Omental fat pad (tissue), 4 donors: ENCODE data around the gene L3MBTL3. TPM values are rescaled to one million over a fixed set of nuclear protein-coding genes. Genes with fewer than 3 reads are reported as not detected.
A peak's percentile ranks its signal among the peaks of the same experiment; 100 is the strongest.

ENCODE experiments used
- ATAC-seq: fragments of 150-250 bp; one replicate; pipeline ENCODE4 v1.9.1; 2016; ENCODE audit warnings: mild to moderate bottlenecking, moderate library complexity; ENCODE audit not compliant: low FRiP score
- DNase-seq: peaks from one replicate; pipeline ENCODE4 v3.0.0-alpha.2; 2019; ENCODE audit warnings: low spot score
- total RNA-seq, 4 donors: library from RNA; depleted of rRNA; stranded (reverse); fragments of >200 nt; gene quantifications; one replicate each; pipeline ENCODE4 v1.1.0, GENCODE V29; 2016
- TF ChIP-seq, protein P1 (sequence below), 3 donors: fragments of 450-650 bp; IDR thresholded peaks; one replicate each; pipeline ENCODE4 v1.5.1; 2016 to 2017; ENCODE audit warnings: antibody characterized with exemption in 3 of 3, mild to moderate bottlenecking in 3 of 3, moderate library complexity in 2 of 3

Gene L3MBTL3
- 10 to 100 TPM in 1 of 4 donors, 1 to 10 TPM in 3; 6.9 to 22.2 (median 8.0) TPM for total RNA-seq

DNA sequence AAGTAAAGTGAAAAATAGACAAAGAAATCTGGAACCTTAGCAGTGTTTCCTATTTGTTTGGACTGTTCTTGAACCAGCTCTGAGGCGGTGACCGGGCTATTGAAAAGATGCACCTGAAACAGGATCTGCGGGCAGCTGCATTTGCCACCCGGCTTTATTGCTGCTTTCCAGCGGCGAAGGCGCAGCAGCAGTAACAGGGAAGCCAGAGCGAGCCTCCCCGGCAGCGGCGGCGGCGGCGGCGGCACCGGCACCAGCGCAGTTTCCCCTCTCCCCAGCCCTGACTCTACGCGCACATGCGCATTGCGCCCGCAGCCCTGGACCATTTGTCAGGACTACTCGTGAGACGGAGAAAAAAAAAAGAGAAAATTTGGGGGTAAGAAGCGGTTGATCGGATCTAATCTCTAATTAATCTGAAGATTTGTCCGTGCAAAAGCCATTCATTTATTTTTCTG lies at the start of gene L3MBTL3:
Gene L3MBTL3 (plus strand): TSS at position 290 of the 452 bp plus-strand sequence. CDS start 24,119 bp downstream, outside the sequence.
- TF ChIP-seq, protein P1, sequence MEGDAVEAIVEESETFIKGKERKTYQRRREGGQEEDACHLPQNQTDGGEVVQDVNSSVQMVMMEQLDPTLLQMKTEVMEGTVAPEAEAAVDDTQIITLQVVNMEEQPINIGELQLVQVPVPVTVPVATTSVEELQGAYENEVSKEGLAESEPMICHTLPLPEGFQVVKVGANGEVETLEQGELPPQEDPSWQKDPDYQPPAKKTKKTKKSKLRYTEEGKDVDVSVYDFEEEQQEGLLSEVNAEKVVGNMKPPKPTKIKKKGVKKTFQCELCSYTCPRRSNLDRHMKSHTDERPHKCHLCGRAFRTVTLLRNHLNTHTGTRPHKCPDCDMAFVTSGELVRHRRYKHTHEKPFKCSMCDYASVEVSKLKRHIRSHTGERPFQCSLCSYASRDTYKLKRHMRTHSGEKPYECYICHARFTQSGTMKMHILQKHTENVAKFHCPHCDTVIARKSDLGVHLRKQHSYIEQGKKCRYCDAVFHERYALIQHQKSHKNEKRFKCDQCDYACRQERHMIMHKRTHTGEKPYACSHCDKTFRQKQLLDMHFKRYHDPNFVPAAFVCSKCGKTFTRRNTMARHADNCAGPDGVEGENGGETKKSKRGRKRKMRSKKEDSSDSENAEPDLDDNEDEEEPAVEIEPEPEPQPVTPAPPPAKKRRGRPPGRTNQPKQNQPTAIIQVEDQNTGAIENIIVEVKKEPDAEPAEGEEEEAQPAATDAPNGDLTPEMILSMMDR (IDR thresholded peaks at IDR 0.05) = no peak
- peak; percentile 75 for DNase-seq
- peak; percentile 85 for ATAC-seq

DNA sequence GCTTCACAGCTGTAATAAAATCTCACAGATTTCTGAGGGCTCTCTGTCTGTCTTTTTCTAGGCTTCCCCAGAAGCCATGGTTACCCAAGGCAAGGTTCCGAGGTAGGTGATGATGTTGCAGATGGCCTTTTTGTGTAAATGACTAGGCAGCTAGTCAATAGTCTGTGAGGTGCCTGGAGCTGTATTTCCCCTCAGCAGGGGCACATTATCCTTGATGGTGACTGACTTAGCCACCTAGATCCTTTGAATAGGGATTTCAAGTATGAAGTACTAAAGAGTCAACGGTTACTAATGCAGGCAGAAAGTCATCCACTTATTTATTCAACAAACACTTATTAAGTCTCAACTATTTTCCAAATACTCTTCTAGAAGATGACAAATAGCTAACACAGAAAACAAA lies 49.3 kb upstream of the L3MBTL3 start:
- no peak for ATAC-seq
- DNase-seq = no peak
- TF ChIP-seq, protein P1 (IDR thresholded peaks at IDR 0.05) = no peak

DNA sequence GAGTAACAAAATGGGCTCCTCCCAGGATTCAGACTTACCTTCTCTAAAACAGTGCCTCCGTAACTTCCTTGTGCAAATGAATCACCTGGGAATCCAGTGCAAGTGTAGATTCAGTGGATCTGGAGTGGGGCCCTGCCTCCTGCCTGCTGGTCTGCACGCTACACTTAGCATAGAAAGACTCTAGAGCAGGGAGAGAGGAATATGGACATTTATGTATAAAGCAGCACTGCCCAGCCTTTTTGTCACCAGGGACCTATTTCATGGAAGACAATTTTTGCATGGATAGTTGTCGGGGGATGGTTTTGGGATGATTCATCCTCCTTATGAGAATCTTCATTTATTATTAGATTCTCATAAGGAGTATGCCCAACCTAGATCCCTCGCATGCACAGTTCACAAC lies 42.3 kb upstream of the L3MBTL3 start:
- ATAC-seq (no peak), DNase-seq (no peak)
- TF ChIP-seq, protein P1 (IDR thresholded peaks at IDR 0.05) = no peak

DNA sequence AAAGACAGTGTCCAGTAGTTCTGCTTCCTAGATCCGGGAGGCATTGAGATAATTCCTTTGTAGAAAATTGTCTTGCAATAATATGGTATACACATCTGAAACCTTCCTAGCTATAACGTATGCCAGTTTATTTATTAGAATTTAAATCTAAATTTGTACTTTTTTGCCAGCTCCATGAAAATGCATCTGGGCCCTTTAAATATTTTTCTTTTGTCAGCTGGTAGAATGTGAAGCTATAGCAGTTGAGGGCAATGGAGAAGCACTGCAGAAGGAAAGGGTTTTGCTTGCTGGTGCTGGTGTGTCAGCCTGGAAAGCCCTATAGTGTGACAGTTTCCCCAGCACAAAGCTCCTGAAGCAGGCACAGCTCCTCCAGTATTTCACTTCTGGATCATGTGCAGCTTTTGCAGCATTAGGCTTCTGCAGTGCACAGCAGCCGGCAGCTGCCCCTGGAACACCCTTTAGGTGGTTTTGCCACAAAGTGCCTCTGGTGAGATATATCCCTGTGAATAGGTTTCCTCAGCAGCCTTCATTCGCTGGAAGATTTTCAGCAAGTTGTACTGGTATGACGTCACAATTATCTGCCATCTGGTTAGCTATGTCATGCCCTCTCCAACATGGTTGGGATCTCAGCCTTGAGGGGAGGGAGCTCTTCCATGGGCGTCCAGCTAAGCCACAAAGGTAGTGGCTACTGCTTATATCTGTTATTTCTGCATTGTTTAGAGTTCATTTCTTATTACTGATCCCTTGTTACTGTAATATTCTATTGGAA lies 40.0 kb upstream of the L3MBTL3 start:
- DNase-seq (no peak), ATAC-seq (no peak)
- TF ChIP-seq, protein P1 (IDR thresholded peaks at IDR 0.05) = no peak

DNA sequence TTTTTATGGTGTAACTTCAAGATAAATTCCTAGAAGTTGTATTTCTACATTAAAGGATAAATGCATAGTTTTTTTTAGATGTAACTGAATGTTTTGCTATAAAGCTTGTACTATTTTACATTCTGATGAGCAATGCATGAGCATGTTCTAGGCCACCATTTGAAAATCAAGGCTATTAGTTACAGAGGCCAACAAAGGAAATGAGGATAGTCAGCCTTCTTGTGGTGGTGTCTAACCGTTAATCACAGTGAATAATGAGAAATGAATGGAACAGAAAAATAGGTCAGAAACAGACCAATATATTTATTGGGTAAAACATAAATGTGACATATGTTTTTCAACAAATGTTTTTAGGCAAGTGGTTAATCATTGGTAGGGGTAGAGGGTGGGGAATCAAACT lies 37.6 kb upstream of the L3MBTL3 start:
- no peak for ATAC-seq
- TF ChIP-seq, protein P1 (IDR thresholded peaks at IDR 0.05) = no peak

DNA sequence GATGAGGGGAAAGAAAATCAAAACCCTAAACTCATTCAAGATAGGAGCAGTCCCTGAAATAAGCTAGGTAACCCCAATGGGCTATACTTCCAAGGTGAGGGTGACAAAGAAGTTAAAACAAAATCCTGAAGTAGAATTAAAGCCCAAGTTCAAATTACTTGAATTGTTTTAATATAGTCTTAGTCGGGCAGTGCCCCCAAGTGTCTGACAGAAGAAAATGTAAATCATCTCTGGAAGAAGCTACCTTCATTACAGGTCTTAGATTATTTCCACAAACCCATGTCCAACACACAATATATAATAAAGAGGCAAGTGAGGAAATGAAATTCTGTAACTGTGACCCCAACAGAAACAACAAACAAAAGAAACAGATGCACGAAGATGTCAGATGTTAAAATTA lies 36.8 kb upstream of the L3MBTL3 start:
- ATAC-seq (no peak), DNase-seq (no peak)
- TF ChIP-seq, protein P1 (IDR thresholded peaks at IDR 0.05) = no peak

More for the DNA sequence above, 37.6 kb upstream of the L3MBTL3 start:
- DNase-seq = no peak

DNA sequence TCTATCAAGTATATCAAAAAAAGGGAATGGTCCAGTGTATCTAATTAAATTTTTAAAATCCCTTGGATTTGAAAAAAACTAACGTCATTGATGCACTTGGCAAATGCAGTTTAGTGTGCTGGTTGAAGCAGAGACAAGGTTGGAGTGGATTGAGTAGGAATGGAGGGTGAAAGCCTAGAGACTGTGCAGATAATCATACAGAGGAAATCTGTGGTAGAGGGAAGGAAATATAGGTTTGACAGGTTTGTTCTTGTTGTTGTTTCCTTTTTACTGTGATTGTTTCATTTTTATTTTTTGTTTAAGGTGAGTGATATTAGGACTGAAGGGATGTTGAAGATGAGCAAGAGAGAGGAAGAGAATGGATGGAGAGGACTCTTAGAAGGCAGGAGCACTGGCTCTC lies 29.0 kb upstream of the L3MBTL3 start:
- DNase-seq (no peak), ATAC-seq (no peak)
- TF ChIP-seq, protein P1 (IDR thresholded peaks at IDR 0.05) = no peak
